Fibroblast of skin of right quadriceps (primary cell): ENCODE data around the gene FHL2.
"Not testable (repeated sequence)": the region's sequence is repeated elsewhere in the genome, so short reads cannot be mapped to it uniquely, and the experiment has no call there.

Experiments used
- DNase-seq: peaks from one replicate; pipeline ENCODE4 v3.0.0-alpha.2; 2013

FHL2 gene, protein sequence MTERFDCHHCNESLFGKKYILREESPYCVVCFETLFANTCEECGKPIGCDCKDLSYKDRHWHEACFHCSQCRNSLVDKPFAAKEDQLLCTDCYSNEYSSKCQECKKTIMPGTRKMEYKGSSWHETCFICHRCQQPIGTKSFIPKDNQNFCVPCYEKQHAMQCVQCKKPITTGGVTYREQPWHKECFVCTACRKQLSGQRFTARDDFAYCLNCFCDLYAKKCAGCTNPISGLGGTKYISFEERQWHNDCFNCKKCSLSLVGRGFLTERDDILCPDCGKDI

DNA sequence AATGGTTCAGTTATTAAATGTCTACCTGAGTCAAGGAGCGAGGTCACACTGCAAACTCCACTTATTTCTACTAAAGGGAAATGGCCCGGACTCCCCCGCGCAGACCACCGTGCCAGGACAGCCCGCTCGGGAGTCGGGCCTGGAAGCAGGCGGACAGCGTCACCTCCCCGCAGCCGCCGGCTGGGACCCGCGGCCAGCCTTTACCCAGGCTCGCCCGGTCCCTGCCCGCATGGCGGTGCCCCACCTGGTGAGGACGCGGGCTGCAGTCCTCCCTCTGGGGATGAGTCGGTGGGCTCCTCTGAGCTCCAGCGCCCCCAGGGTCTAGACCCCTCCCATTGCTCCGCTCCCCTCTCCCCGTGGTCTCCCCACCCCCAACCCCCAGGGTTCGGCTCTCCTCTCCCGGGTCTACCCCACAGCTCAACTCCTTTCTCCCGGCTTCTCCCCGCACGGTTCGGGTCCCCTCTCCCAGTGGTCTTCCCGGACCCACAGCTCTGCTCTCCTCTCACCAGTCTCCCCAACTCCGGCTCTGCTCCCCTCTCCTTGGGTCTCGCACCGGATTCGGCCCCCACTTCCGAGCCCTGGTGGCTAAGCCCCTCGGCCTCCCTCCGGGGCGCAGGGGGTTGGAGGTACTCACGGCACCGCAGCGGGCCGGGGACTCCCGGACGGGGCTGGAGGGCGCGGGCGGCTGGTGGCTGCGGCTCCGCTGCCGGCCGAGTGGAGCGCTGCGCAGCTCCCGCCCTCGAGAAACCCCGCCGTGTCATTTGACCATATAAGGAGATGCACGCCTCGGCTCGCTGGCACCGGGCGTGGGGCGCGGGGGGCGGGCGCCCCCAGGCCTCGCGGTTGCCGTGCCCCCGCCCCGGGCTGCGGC is at the start of gene FHL2:
Gene FHL2, minus strand, starts transcription at position 716 of the 871 bp plus-strand sequence. CDS start 12,535 bp downstream, outside the sequence.
- DNase-seq, result peak; percentile 84

- DNase-seq, result no peak
Measured at GRCh38 chr2:105447476-105447875, 48.6 kb upstream of the FHL2 start.

- no peak for DNase-seq
Measured at GRCh38 chr2:105446501-105446900, 47.6 kb upstream of the FHL2 start.

- no peak for DNase-seq
Measured at GRCh38 chr2:105445976-105446375, 47.1 kb upstream of the FHL2 start.

DNA sequence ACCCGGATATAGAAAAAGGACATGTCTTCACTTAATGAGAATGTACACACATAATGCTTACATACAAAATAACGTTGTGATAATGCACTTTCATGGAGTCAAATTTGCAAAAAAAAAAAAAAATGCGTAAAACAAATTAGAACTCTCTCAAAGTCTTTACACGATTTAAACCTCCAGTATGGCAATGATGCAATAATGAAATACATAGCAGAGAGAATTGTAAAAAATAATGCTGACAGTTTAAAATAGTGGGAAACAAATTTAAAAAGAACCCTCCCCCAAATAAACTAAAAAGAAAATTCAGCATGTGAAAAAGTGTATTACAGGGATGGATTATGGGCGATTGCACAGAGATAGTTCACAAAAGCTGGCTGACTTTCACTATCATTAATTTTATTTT is 46.6 kb upstream of the FHL2 start:
- DNase-seq, result no peak

GRCh38 chr2:105443617-105444598 is 45.1 kb upstream of the FHL2 start:
- no peak for DNase-seq

DNA sequence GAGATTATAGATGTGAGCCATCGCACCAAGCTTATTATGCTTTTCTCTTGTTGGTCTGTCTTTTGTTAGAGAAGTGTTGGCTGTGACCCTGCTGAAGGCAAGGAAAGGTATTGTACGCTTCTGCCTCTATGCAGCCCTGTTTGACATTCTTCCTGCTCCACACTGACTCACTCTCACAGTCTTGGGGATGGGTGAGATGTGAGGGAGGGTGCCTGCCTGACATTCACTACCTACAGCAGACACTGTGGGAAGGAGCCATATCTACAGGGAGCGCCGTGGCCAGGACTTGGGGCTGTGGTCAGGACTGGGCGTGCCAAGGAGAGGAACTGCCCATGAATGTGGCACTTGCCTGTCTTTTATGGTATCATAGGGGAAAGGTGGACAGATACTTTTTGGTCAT is 43.9 kb upstream of the FHL2 start:
- DNase-seq, result no peak

GRCh38 chr2:105442056-105442455 is 43.2 kb upstream of the FHL2 start:
- no peak for DNase-seq

DNA sequence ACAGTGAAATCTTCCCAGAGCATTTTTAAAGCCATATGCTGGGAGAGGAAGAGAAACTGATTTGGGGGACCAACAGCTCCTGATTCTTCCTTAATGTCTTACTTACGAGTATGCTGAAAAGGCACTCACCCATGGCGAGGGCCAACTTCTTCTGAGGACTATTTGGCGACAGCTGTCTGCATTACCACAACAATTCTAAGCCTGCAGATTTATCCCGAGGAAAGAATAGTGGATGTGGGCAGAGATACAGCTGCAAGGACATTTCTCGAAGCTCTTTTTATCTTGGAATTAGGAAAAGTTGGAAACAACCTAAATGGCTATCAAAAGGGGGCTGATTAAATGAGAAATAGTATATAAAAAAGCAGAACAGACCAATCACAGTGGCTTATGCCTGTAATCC is 40.3 kb upstream of the FHL2 start:
- no peak for DNase-seq

DNA sequence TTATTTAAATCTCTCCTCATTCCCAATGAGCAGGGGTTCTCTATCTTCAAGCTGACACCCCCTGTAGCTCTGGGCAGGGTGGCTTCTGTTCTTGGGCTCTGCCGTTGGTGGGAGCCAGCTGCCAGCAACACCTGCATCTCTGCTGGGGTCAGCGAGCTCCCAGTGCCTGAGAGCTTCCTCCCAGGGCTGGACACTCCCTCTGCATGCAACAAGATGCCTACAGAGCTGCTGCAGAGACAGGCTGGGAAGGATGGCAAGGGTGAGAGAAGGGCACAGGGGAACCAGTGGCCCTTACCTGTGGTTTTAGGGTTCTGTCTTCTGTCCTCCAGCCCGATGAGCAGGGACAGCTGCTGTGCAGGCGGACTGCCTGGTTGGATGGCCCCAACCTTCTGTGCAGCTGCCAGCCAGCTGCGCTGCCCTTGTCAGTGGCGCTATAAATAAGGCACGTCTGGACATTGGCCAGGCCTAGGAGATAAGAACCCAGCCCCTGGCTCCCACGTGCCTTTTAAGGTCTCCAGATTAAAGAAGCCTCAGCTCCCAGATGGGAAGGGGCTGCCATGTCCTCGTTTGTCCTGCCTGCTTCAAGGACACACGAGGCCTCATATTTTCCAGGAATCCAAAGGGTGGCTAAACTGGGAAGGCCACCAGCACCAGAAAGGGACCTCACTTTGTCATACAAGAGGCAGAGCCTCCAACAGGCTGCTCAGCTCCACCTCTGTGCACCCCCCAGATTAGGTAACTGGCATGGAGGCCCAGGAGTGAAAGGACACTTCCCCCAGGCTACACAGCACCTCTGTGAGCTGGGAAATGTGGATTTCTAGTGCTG is 39.5 kb upstream of the FHL2 start:
- DNase-seq, result no peak

DNA sequence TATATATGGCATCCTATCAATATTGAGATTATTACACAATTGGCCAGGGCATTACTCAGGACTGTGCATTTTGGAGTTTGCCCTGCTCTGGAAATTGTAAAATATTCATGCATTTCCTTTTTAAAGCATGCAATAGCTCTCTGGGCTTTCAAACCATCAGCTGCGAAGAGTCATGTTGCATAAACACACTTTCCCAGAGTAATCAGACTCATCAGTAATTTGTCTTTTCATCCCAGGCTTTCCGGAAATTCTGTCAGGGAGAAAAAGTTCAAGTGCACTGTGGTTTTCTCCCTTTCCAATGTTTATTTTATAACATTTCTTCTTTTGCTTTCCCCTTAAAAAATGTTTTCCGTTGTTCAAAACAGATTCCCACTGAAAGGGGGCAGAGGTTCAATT is 38.9 kb upstream of the FHL2 start:
- DNase-seq, result peak; percentile 82

DNA sequence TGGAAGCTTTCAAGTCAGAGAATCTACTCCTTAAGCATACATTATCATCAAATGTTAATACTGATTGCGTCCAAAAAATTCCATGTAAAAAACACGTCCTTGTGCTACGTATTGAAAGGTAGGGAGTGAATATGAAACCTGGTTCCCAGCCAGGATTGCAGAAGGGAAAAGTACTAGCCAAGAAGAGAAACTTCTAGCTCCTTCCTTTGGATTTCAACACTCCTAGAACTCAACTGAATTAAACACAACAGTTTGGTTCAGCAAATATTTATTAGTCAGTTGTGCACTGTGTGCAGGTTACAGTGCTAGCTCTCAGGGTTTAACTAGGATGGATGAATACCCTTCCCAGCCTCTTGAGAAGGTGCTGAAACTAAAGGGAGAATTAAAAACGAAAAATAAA is 33.9 kb upstream of the FHL2 start:
- no peak for DNase-seq

- DNase-seq, result no peak
Measured at GRCh38 chr2:105432044-105432399, 33.2 kb upstream of the FHL2 start.

DNA sequence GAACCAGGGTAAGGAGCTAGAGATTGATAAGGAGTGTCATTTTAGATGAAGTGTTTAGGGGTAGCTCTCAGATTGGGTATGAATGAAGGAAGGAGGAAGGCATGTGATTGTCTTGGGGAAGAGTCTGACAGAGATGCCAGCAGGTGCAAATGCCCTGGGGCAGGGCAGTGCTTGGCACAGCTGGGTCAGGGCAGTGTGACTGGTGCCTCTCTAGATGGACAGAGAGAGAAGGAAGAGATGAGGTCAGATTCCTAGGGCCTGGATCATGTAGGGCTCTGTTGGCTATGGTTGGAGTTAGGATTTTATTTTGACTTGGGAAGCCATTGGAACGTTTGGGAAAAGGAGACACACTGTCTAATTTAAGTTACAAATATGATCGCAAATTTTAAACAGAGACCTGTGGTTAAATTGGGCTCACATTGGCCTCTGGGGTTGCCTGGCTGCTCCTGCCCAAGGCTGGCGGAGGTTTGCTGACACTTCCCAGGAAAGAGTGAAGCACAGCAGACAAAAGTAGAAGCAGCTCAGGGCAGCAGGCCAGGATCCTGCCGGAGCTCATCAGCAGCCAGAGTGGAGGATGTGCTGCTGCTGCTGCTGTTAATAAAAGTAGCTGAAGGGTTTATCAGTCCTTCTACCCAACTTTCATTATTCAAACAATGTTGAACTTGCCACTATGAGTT is 32.7 kb upstream of the FHL2 start:
- DNase-seq, result peak; percentile 30

DNA sequence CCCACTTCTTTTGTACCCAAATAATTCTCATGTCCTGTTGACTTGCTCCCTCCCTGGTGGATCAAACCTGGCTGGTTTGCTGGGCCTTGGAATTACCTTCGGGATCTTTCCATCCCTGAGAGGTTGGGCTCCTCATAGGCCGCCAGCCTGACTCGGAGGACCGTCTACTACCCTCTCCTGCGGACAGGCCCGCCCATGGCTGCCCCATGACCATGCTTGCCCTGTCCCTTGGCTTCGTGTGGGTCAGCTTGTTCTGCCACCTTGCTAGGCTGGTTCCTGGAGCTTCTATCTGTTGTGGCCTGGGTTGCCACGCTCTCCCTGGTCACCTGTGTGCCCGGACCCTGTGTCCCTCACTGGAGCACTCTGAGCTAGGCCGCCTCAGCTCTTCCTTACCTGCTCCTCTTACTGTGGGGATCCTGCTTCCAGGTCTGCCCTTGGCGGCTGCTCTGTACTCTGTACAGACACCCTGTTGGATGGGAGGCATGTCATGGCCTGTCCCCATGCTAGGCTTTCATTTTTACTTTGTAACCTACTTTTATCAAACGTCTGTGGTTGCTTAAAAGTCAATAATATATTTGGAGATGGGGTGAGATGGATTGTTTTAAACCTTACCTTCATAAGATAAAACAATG is 29.7 kb upstream of the FHL2 start:
- no peak for DNase-seq

GRCh38 chr2:105427485-105427884 is 28.6 kb upstream of the FHL2 start:
- DNase-seq, result no peak

DNA sequence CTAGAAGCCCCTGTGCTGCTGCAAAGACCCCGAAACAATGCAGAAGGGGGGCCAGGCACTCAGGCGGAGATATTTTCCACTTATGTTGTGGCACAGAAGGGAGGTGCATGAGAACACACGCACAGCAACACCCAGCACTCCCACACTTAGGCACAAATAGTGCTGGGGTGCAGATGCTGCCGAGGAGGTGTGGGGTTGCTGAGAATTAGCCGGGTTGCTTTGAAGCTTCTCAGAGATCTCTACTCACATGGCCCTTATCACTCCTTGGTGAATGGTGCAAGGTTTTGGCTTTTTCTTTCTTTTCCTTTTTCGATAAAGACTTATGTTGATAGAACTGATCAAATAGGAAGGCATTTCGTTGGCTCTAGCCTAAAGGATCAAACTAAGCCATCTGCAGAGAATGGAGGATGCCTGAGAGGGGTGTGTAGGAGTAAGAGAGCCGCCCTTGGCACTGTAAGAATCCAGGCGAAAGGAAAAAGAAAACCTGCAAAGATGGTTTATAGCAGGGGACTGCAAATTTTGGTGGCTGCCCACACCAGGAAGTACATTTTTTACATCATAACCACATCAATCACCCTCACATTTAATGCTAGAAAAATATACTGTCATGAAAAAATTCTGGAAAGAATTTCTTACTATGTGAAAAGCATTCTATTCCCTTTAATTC is 27.9 kb upstream of the FHL2 start:
- no peak for DNase-seq

GRCh38 chr2:105425936-105426625 is 27.2 kb upstream of the FHL2 start:
- DNase-seq, result no peak

GRCh38 chr2:105424836-105425235 is 26.0 kb upstream of the FHL2 start:
- DNase-seq, result not testable (repeated sequence)

- DNase-seq, result no peak
Measured at GRCh38 chr2:105422801-105423200, 23.9 kb upstream of the FHL2 start.
